HEK293T (cell line): ENCODE results near the gene GALNT2.

Experiments used
- CTCF ChIA-PET: fragments of 350-600 bp; formaldehyde crosslinking; extraction: SDS; loops from one replicate; lab custom pipeline; 2021; ENCODE audit warnings: antibody characterized with exemption, inconsistent platforms; lab: Yijun Ruan, JAX
- POLR2A ChIA-PET: fragments of 350-600 bp; formaldehyde crosslinking; extraction: SDS; loops from one replicate; lab custom pipeline; 2020; ENCODE audit warnings: antibody characterized with exemption, inconsistent platforms; lab: Yijun Ruan, JAX
- DNase-seq: peaks from one replicate; pipeline ENCODE4 v3.0.0; 2012; ENCODE audit warnings: mixed read lengths; ENCODE audit errors: extremely low spot score
- ARNT ChIP-seq: fragments of 450-650 bp; IDR thresholded peaks from 2 replicates; pipeline ENCODE4 v1.6.1; 2017; ENCODE audit warnings: mild to moderate bottlenecking
- BHLHE40 ChIP-seq: fragments of 450-650 bp; IDR thresholded peaks from 2 replicates; pipeline ENCODE4 v1.6.1; 2016; ENCODE audit warnings: mild to moderate bottlenecking, moderate library complexity, borderline replicate concordance
- CTBP1 ChIP-seq: fragments of 450-650 bp; IDR thresholded peaks from 2 replicates; pipeline ENCODE4 v1.6.1; 2016; ENCODE audit warnings: borderline replicate concordance
- ELF4 ChIP-seq: fragments of 450-650 bp; IDR thresholded peaks from 2 replicates; pipeline ENCODE4 v1.6.1; 2017; ENCODE audit warnings: antibody characterized with exemption
- FOXA1 ChIP-seq: fragments of 450-650 bp; IDR thresholded peaks from 2 replicates; pipeline ENCODE4 v1.6.1; 2016; ENCODE audit warnings: mild to moderate bottlenecking
- FOXK2 ChIP-seq: fragments of 450-650 bp; IDR thresholded peaks from 2 replicates; pipeline ENCODE4 v1.6.1; 2016; ENCODE audit warnings: mild to moderate bottlenecking
- FOXM1 ChIP-seq: fragments of 450-650 bp; IDR thresholded peaks from 2 replicates; pipeline ENCODE4 v1.6.1; 2017; ENCODE audit warnings: mild to moderate bottlenecking, borderline replicate concordance
- HDGF ChIP-seq: fragments of 450-650 bp; IDR thresholded peaks from 2 replicates; pipeline ENCODE4 v1.6.1; 2017; ENCODE audit warnings: antibody characterized with exemption, borderline replicate concordance
- L3MBTL2 ChIP-seq: fragments of 450-650 bp; conservative IDR thresholded peaks from 2 replicates; pipeline ENCODE4 v1.6.1; 2016; ENCODE audit warnings: mild to moderate bottlenecking
- LEF1 ChIP-seq: fragments of 450-650 bp; IDR thresholded peaks from 2 replicates; pipeline ENCODE4 v1.6.1; 2017; ENCODE audit warnings: mild to moderate bottlenecking, borderline replicate concordance
- NFRKB ChIP-seq: fragments of 450-650 bp; IDR thresholded peaks from 2 replicates; pipeline ENCODE4 v1.6.1; 2016; ENCODE audit warnings: mild to moderate bottlenecking, moderate library complexity
- PKNOX1 ChIP-seq: fragments of 450-650 bp; IDR thresholded peaks from 2 replicates; pipeline ENCODE4 v1.6.1; 2016
- SP1 ChIP-seq: fragments of 450-650 bp; IDR thresholded peaks from 2 replicates; pipeline ENCODE4 v1.6.1; 2017
- SUZ12 ChIP-seq: fragments of 450-650 bp; IDR thresholded peaks from 2 replicates; pipeline ENCODE4 v1.6.1; 2016; ENCODE audit warnings: mild to moderate bottlenecking
- TARDBP ChIP-seq: fragments of 450-650 bp; IDR thresholded peaks from 2 replicates; pipeline ENCODE4 v1.6.1; 2016
- ZNF384 ChIP-seq: fragments of 450-650 bp; IDR thresholded peaks from 2 replicates; pipeline ENCODE4 v1.6.1; 2016

GALNT2 gene

GRCh38 chr1:230232371-230232771 is 165.3 kb downstream of the GALNT2 start:
- DNase-seq = no peak
- ChIA-PET POLR2A (no interaction called here), CTCF (interaction anchor here (1.1 to 3.1 kb wide), 2 partner anchors 10 to 358 kb away, joined by 3 to 13 read pairs; no protein-coding TSS in a partner anchor)
- TF ChIP-seq FOXA1 (no peak), SUZ12 (no peak), FOXK2 (no peak), TARDBP (no peak), FOXM1 (no peak), ELF4 (no peak), SP1 (no peak), LEF1 (no peak), ARNT (no peak)

- POLR2A ChIA-PET = no interaction called here
- TF ChIP-seq SP1 (no peak), ZNF384 (no peak), TARDBP (no peak), ARNT (no peak), LEF1 (no peak), L3MBTL2 (no peak), FOXK2 (no peak), HDGF (no peak), CTBP1 (no peak), FOXM1 (no peak), FOXA1 (no peak)
- CTCF ChIA-PET = no interaction called here
- no peak for DNase-seq
Observed at GRCh38 chr1:230233786-230234185, 166.7 kb downstream of the GALNT2 start.

GRCh38 chr1:230235876-230236275 is 168.8 kb downstream of the GALNT2 start:
- no peak for DNase-seq
- POLR2A ChIA-PET = no interaction called here
- TF ChIP-seq ELF4 (no peak), FOXA1 (no peak), TARDBP (no peak), ARNT (no peak), HDGF (no peak), FOXM1 (no peak)
- CTCF ChIA-PET = no interaction called here

GRCh38 chr1:230236301-230237008 is 169.4 kb downstream of the GALNT2 start:
- POLR2A ChIA-PET = interaction anchor here (1.0 kb wide), 1 partner anchor 9 kb away, joined by 4 read pairs; no protein-coding TSS in a partner anchor
- TF ChIP-seq NFRKB (no peak), FOXK2 (no peak), HDGF (no peak), BHLHE40 (no peak), FOXM1 (no peak), SUZ12 (no peak), FOXA1 (no peak), ZNF384 (no peak), ARNT (no peak), ELF4 (no peak), LEF1 (no peak), TARDBP (no peak), PKNOX1 (no peak), SP1 (no peak), L3MBTL2 (no peak), CTBP1 (no peak)
- DNase-seq = no peak
- CTCF ChIA-PET = no interaction called here

GRCh38 chr1:230237009-230237370 is 170.0 kb downstream of the GALNT2 start:
- POLR2A ChIA-PET = interaction anchor here (1.0 kb wide), 1 partner anchor 10 kb away, joined by 4 read pairs; no protein-coding TSS in a partner anchor
- CTCF ChIA-PET = no interaction called here
- TF ChIP-seq FOXA1 (no peak), BHLHE40 (no peak), PKNOX1 (no peak), FOXM1 (no peak), L3MBTL2 (no peak), SP1 (no peak), FOXK2 (no peak), ZNF384 (no peak), ELF4 (no peak), NFRKB (no peak), ARNT (no peak)
- DNase-seq = no peak

- ChIA-PET CTCF (no interaction called here), POLR2A (no interaction called here)
- no peak for DNase-seq
- TF ChIP-seq SP1 (no peak), BHLHE40 (no peak), ZNF384 (no peak), SUZ12 (no peak), LEF1 (no peak), L3MBTL2 (no peak), FOXM1 (no peak), ARNT (no peak), NFRKB (no peak), TARDBP (no peak), HDGF (no peak), FOXA1 (no peak), ELF4 (no peak), FOXK2 (no peak), PKNOX1 (no peak), CTBP1 (no peak)
Observed at GRCh38 chr1:230237805-230238204, 170.8 kb downstream of the GALNT2 start.
